PC-9 (cell line): Measurements from ENCODE around the gene USP10.

Source experiments
- CTCF ChIP-seq: fragments of 200-600 bp; sonication (generic); conservative IDR thresholded peaks from 2 replicates; pipeline ENCODE4 v1.6.1; 2017; ENCODE audit warnings: mixed run types, antibody characterized with exemption, mild to moderate bottlenecking, moderate library complexity
- EZH2 ChIP-seq: fragments of 200-600 bp; sonication (generic); IDR thresholded peaks from 2 replicates; pipeline ENCODE4 v1.8.0; 2017; ENCODE audit warnings: antibody characterized with exemption, low read depth

- TF ChIP-seq CTCF (no peak), EZH2 (no peak)
Measured at GRCh38 chr16:84685210-84685609, 14.6 kb upstream of the USP10 start.
